NCI-H2196 (cell line): ENCODE results near the gene ARHGEF38.
"Not testable (repeated sequence)": the region's sequence is repeated elsewhere in the genome, so short reads cannot be mapped to it uniquely, and the experiment has no call there.

Source experiments
- DNase-seq: peaks from one replicate; lab custom pipeline; 2025; ENCODE audit not compliant: unreplicated experiment; lab: John Stamatoyannopoulos, UW

ARHGEF38 gene

DNA sequence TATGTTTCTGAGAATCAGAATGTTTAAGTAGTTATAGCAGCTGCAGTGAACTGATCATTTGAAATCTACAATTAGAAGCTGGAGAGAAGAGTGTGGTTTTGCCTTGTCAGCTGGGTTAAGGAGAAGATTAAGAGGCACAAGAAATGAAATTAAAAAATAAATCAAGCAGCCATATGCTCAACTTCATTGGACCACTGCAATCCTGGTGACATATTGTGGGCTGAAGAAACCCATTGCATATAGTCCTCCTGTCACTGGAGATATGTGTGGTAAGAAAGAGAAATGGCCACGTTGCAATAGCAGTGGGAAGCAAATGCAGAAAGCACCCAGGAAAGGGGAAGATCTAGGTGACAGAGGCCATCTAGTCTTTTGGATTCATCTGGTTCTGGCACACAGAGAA lies 93.0 kb downstream of the ARHGEF38 start:
- DNase-seq = no peak

DNA sequence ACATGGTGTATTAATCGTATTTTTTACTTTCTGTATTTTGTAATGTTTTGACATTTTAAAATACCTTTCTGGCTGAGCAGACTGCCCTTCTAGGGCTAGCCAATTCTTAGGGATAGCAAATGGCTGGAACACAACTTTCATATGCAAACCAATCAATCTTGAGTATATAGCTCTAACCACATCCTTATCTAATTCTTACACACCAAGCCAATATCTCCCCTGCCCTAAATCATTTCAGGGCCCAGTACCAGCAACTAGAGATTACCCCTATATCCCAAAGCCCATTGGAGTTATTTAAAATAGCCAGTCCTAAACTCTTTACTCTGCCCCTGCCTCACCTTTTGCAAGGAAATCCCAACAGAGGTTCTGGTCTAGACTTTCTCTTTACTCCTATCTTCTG lies 97.8 kb downstream of the ARHGEF38 start:
- DNase-seq = no peak

DNA sequence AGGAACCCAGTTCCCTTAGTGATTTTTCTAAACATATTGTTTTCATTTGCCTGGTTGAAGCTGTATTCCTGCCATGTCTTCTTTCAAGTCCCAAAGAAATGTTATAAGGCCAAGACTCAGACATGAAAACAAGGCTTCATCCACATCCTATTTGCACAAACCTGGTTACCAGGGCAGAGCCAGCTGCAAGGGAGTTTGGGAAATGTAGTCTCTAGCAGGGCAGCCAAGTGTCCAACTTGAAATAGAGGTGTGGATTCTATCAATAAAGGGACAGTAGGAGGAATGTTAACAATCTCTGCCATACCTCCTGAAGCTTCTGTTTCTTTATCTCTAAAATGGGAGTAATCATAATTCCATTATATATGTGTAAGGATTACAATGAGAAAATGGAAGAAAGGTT lies 99.5 kb downstream of the ARHGEF38 start:
- DNase-seq = no peak

DNA sequence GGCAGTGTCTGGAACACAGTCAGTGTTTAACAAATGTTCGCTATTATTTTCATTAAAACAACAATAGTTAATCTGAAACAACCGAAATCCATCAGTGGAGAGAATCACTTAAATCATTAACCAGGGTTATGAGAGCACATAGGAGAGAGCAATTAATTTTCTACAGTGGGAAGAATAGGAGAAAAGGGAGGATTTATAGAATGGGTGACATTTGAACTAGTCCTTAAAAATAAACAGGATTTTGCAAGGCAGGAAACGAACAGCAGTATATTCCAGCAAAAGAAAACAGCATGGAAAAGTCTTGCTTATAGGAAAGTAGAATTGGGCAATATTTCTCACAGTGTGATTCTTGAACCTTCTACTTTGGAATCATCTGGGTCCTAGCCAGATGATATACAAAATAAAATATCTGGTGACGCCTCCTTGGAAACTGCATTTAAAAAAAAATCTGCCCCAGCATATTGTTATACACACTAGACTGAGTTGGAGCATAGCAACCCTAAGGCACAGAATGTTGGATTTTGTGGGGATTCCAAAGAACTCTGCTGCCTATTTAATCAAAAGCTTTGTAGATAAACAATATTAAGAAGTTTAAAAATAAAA lies 100.0 kb downstream of the ARHGEF38 start:
- DNase-seq = no peak

DNA sequence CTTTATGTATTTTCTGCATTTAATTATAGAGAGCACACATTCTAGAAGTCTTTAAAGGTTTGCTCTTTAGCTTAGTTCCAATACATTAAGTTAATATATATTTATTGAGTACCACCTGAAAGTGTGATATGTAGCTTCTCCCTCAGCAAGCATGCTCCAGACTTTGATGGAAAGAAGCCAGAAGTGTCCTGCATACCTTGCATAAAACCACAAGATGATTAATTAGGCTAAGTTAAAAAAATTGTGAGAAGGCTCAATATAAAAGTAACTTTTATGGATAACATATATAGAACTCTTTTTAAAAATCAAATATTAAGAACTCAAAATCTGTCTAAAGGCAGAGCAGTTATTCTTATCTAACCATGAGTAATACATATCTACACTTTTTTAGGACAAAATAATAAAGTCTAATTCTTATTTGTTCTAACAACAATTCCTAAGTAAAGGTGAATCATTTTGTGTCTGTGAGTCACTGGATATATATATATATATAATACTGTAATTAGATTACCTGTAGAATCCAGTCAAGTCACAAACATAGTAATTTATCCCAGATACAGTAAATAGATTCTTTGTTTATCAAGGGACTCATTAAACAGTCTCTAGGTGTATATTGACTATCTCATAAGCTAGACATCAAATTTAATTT lies 104.8 kb downstream of the ARHGEF38 start:
- no peak for DNase-seq

DNA sequence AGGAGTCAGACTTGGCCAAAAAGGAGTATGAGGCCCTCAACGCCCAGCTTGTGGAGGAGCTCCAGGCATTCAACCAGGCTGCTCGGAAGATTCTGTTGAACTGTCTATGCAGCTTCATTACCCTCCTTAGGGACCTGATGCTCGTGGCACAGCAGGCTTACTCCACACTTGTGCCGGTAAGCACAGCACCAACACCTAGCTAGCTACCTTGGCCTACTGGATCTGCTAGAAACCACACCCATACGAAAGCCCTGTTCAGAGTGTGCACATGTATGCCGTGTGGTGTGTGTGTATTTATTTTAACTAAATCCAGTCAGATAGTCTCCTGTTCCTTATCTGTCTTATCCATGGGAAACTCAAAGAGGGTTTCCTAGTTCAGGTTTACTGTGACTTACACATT lies 106.8 kb downstream of the ARHGEF38 start:
- no peak for DNase-seq

DNA sequence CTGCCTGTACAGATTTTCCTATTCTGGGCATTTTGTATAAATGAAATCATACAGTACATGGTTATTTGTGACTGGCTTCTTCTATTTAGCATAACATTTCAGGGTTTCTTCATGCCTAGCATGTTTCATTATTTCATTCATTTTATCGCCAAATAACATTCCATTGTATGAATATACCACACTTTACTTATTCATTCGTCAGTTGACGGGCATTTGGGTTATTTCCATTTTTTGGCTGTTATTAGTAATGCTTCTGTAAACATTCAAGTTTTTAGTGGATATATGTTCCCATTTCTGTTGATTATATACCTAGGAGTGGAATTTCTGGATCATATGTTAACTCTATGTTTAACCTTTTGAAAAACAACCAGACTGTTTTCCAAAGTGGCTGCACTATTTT lies 108.6 kb downstream of the ARHGEF38 start:
- DNase-seq = no peak

DNA sequence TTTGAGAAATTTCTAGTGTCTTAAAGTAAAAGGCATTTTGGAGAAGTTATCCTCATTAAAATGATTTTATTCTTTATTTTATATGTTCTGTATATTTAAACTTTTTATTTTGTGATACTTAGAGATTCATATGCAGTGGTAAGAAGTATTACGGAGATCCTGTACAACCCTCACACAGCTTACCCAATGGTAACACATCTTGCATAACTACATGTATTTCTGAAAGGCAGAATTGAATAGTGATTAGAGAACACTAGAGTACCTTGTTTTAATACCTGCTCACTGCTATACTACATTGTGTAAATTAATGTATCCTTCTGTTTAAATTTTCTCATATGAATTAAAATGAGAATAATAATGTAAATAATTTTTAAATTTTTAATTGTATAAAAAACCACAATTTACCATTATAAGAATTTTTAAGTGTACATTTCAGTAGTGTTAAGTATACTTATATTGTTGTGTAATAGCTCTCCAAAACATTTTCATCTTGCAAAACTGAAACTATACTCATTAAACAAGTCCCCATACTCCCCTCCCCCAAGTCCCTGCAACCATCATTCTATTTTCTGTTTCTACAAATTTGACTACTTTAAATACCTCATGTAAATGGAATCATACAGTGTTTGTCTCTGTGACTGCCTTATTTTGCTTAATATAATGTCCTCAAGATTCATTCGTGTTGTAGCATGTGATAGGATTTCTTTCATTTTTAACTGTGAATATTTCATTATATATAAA lies 110.7 kb downstream of the ARHGEF38 start:
- no peak for DNase-seq

DNA sequence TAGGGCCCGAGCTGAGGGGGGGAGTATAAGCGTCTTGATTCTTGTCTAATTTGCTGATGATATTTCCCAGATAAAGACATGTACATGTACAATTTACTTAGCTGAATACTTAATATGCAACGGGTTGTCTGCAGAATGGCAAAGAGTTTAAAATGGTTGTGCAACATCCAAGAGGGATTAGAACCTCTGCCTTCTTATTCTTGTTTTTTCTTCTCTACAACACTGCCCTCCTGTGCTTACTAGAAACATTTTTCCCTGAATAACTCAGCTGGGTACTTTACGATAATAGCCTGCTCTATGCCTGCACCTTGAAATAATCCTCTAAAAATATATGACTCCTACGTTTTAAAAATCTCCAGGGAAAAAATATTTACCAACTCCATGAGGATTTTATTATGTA lies 114.3 kb downstream of the ARHGEF38 start:
- peak; percentile 2 for DNase-seq

DNA sequence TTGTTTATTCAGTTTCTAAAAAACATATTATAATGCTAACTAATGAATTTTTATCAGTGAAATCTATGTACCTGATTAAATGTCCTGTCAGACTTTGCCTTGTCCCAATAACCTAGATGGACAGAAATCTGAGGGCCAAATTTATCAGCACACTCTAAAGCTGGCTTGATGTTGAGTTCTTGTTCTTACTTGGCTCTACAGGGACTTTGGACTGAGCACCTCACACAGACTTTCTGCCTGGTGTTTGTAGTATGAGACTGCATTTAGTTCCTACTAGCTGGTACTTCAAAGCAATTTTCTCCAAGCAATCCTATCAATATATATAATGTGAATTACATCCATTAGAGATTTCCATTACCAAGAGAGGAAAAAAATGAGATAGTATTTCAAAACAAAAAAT lies 118.3 kb downstream of the ARHGEF38 start:
- DNase-seq = no peak

DNA sequence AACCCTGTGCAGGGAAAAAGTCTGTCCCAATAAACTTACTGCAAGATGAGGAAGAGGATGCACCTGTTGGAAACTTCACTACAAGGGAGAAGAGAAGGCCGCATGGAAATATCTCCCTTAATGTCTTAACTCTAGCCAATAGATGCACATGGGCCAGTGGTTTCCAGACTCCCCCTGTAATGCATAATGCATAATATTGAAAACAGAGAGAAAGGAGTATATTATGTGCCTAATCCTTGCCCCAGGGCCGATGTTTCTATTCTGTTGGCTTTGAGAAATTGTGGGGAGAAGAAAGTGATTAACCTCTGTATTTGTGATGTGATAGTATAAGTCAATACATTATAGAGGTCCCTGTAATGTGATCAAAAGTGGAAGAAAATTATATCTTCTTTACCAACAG lies 118.9 kb downstream of the ARHGEF38 start:
- no peak for DNase-seq

DNA sequence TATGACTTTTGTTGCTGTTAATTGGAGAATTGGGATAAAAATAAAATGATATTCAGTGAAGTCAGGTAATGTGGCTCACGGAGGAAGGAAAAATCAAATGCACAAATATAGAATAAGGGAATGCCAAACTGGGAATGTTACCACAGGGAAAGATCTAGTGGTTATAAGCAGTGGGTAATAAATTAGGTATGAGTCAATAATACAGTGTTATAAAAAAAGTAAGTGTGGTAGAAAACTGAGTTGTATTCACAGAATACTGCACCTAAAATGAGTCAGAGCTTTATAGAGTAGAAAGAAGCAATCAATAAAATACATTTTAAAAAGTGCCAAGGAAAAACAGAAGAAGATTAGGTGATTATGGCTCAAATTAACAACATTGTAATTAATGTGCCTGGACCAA lies 121.6 kb downstream of the ARHGEF38 start:
- DNase-seq = no peak

DNA sequence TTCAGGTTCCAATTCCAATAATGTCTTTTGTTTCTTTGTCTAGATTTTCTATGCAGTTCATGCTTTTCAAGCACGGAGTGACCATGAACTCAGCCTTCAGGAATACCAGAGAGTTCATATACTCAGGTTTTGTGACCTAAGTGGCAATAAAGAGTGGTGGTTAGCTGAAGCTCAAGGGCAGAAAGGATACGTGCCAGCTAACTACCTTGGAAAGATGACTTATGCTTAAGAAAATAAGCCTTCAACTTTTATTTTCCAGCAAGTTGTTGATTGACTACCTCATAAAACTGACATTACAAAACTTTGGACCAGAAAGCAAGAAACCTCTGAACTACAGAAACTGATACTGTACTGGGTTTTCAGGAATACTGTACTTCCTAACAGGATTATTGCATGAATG lies 125.3 kb downstream of the ARHGEF38 start:
- DNase-seq = no peak

DNA sequence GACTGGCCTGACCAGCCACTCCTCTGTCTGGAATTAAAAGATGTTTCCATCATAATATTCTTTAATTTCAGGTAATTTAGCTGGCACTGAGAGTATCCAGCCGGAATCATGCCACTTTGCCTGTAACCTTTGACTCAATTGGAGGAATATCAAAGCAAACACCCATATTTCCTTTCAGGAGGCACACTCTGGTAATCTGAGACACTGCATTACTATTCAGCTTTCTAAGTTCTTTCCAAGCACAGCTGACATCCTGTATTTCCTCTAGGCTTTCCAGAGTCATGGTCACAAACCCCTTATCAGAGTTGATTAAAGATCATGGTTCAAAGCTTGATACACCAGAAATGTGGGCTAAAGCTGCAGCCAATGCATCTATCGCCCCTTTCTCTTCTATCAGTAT lies 126.8 kb downstream of the ARHGEF38 start:
- peak; percentile 22 for DNase-seq

DNA sequence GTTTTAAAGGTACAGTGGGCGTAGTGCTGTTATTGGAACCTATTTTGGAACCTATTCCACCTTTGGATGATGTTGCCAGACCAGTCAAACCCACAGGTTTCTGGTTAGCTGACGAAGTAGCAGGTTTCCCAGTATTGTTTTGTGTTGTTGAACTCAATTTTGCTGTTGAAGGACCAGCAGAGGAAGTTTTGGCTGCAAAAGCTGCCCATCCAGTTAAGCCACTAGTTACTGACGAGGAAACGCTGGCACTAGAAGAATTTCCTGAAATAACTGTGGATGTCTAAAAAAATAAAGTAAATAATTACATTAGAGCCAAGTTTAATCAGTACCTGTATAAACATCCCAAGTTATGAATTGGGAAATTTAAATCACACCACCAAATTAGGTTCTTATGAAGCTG lies 130.6 kb downstream of the ARHGEF38 start:
- peak; percentile 31 for DNase-seq

DNA sequence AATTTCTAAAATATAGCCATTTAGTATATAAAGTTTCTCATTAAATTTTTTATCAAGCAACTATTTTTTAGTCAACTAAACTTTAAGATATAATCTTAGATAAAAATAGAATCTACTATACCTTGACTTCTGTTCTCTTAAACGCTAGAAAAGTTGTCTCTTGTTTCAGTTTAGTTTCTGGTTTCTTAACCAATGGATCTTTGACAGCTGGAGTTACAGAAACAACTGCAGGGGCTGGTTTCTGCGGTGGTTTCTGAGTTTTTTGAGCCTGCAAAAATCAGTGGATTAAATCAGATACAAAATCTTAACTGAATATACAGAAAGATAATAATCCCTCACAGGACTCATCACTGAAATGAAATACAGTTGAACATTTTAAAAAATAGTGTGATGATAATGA lies 134.2 kb downstream of the ARHGEF38 start:
- no peak for DNase-seq

DNA sequence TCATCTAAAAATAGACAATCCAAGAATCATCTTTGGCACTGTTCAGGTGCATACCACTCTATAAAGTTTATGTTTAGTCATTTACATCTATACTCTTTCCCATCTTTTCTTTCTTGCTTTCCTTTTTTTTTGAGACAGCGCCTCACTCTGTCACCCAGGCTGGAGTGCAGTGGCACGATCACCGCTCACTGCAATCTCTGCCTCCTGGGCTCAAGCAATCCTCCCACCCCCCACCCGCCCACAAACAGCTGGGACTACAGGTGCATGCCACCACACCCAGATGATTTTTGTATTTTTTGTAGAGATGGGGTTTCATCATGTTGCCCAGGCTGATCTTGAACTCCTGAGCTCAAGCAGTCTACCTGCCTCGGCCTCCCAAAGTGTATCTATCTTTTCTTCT lies 142.4 kb downstream of the ARHGEF38 start:
- not testable (repeated sequence) for DNase-seq

DNA sequence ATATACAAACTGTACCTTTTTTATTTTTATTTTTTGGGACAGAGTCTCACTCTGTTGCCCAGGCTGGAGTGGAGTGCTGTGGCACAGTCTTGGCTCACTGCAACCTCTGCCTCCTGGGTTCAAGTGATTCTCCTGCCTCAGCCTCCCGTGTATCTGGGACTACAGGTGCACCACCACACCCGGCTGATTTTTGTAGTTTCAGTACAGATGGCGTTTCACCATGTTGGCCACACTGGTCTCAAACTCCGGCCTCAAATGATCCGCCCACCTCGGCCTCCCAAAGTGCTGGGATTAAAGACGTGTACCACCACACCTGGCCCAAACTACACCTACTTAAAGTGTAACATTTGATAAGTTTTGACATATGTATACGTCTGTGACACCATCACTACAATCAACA lies 143.4 kb downstream of the ARHGEF38 start:
- not testable (repeated sequence) for DNase-seq

DNA sequence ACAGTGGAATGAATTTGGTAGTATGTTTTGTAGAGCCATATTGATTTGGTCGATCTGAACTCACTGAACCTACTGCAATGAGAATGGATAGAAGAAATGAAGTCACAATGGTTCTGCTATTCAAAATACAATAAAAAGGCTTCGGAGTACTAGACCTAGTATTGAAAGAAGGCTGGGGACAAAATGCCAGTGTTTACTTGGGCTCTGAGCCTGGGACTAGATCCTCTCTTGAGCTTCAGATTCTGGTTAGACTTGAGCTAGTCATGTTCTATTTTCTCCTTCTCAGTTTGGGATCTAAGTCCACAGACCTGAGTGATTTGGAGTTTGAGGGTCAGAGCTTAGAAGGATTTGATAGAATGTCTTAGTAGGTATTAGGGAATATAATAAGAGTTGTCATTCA lies 146.2 kb downstream of the ARHGEF38 start:
- DNase-seq = no peak

DNA sequence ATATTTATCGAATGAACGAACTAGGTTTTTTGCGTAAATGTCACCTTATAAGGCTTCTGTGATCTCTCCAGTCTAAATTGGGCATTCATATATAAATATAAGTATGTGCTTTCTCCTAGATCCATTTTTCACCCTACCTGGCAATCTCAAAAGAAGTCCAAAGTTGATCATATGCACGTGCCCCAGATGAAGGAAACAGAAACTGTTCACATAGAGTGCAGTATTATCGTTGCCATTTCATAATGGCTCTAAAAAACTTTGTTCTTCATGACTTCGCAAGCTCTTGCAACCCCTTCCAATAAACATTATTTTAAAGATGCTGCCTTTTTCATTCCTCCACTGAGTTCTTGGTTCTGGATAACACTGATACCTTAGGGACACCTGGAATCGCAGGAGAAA lies 155.4 kb downstream of the ARHGEF38 start:
- DNase-seq = no peak

DNA sequence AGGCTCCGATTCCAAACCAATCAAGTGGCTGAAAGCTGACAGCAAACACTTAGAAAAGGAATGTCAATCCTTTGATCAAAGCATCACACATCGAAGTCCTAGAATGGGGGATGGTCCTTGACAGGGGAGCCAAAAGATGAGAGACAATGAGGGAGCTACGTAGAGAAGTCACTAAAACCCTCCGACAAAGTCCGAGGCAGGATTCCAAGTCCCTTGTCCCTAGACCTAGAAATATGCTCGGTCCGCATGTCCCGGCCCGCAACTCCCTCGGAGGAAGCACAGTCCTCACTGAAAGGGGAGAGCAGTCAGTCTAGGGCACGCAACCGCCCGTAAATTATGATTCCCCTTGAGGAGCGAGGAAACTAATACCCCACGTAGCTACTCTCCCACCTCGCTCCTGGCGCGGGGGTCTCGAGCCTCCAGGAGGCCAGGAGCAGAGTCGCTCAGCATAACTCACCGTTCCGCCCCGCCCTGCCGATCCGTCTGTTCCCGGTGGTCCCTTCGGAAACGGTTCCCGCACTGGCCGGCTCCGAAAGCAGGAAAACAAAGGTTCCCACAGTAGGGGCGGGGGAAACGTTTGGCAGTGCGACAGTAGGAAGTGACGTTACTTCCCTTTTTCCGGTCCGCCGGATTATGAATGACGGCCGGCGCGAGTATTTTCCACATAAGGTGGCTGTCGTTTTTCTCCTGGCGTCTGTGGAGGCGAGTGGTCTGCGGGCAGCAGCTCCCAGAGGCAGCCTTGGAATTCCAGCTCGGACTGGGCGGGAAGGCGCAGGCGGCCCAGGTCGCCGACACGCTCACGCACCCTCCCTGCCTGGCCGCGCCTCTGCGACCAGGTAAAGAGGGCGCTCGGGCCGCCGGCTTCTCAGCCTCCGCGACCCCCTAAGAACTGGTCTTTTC lies 156.0 kb downstream of the ARHGEF38 start, which contains the start of the genes GSTCD and INTS12:
TSS of gene GSTCD (plus strand) at position 604 of the 900 bp plus-strand sequence. CDS start 8,830 bp downstream, outside the sequence.
TSS of gene INTS12 (minus strand) at position 509 of the 900 bp plus-strand sequence. CDS start 8,684 bp downstream, outside the sequence.
- peak; percentile 75 for DNase-seq
